GM23248 (cell line): ENCODE measurements around the gene DPEP2NB. TPM values are rescaled to one million over a fixed set of nuclear protein-coding genes. Genes with fewer than 3 reads are reported as not detected.
"Not testable (repeated sequence)": the region's sequence is repeated elsewhere in the genome, so short reads cannot be mapped to it uniquely, and the experiment has no call there.

ENCODE experiments used
- DNase-seq: peaks from one replicate; pipeline ENCODE4 v3.0.0-alpha.2; 2015
- H2AFZ ChIP-seq: fragments of 200-600 bp; sonication (generic); 2 replicates; pipeline ENCODE4 v1.6.1; 2016; ENCODE audit warnings: antibody characterized with exemption
- H3F3A ChIP-seq: fragments of 200-600 bp; sonication (generic); 2 replicates; pipeline ENCODE4 v1.6.1; 2016; ENCODE audit warnings: mild to moderate bottlenecking, antibody characterized with exemption, mixed run types; ENCODE audit not compliant: insufficient read depth
- H3K27ac ChIP-seq: fragments of 200-600 bp; sonication (generic); 2 replicates; pipeline ENCODE4 v1.5.1; 2016; ENCODE audit warnings: mild to moderate bottlenecking
- H3K27me3 ChIP-seq: fragments of 200-600 bp; sonication (generic); replicated peaks from 2 replicates; pipeline ENCODE4 v1.6.1; 2016; ENCODE audit warnings: mild to moderate bottlenecking; ENCODE audit not compliant: insufficient read depth
- H3K36me3 ChIP-seq: fragments of 200-600 bp; sonication (generic); 2 replicates; pipeline ENCODE4 v1.6.1; 2016; ENCODE audit warnings: low read depth, mild to moderate bottlenecking
- H3K4me1 ChIP-seq: fragments of 200-600 bp; sonication (generic); 2 replicates; pipeline ENCODE4 v1.6.1; 2016; ENCODE audit warnings: mild to moderate bottlenecking; ENCODE audit not compliant: insufficient read depth
- H3K4me2 ChIP-seq: fragments of 200-600 bp; sonication (generic); one replicate; pipeline ENCODE4 v1.6.1; 2016; ENCODE audit warnings: mild to moderate bottlenecking; ENCODE audit not compliant: unreplicated experiment
- H3K4me3 ChIP-seq: fragments of 200-600 bp; sonication (generic); 2 replicates; pipeline ENCODE4 v1.5.1; 2016; ENCODE audit warnings: mild to moderate bottlenecking
- H3K79me2 ChIP-seq: fragments of 200-600 bp; sonication (generic); 2 replicates; pipeline ENCODE4 v1.6.1; 2016; ENCODE audit warnings: mild to moderate bottlenecking; ENCODE audit not compliant: insufficient read depth
- H3K9ac ChIP-seq: fragments of 200-600 bp; sonication (generic); 2 replicates; pipeline ENCODE4 v1.6.1; 2016; ENCODE audit warnings: mild to moderate bottlenecking
- H3K9me2 ChIP-seq: fragments of 200-600 bp; sonication (generic); 2 replicates; pipeline ENCODE4 v1.6.1; 2016; ENCODE audit warnings: mixed run types, mild to moderate bottlenecking, moderate library complexity; ENCODE audit not compliant: insufficient read depth
- H3K9me3 ChIP-seq: fragments of 200-600 bp; sonication (generic); one replicate; pipeline ENCODE4 v1.6.1; 2017; ENCODE audit warnings: low read depth
- H4K20me1 ChIP-seq: fragments of 200-600 bp; sonication (generic); 2 replicates; pipeline ENCODE4 v1.6.0; 2016; ENCODE audit not compliant: insufficient read depth
- EZH2 ChIP-seq: fragments of 200-600 bp; sonication (generic); IDR thresholded peaks from 2 replicates; pipeline ENCODE4 v1.6.1; 2018; ENCODE audit warnings: antibody characterized with exemption, mild to moderate bottlenecking; ENCODE audit not compliant: insufficient read depth, poor library complexity, severe bottlenecking
- EZH2phosphoT487 ChIP-seq: fragments of 200-600 bp; sonication (generic); IDR thresholded peaks from 2 replicates; pipeline ENCODE4 v1.6.1; 2018; ENCODE audit warnings: antibody characterized with exemption, moderate library complexity, mild to moderate bottlenecking, low read depth; ENCODE audit not compliant: insufficient read depth
- WGBS, 2 experiments: methylation state at CpG; one replicate each; pipeline ENCODE4 v1.1.6; 2015 to 2017; ENCODE audit warnings: low lambda C conversion rate in 2 of 2, low coverage in 1 of 2; ENCODE audit errors: missing lambda C conversion rate in 2 of 2; 5-methylcytosine and 5-hydroxymethylcytosine counted together
- in situ Hi-C: fragments of 300-500 bp; cut with MboI; formaldehyde crosslinking; loops from 2 replicates; pipeline ENCODE4 v1.15.0; 2020
- polyA plus RNA-seq: library from polyadenylated mRNA; unstranded; fragments of >200 nt; fragmentation: Nextera tagmentation; extraction: Ambion mirVana; gene quantifications from 2 replicates; pipeline ENCODE4 v1.2.1, GENCODE V29; 2016
- total RNA-seq: library from RNA; depleted of rRNA; stranded (reverse); fragments of >200 nt; shearing (Covaris generic); gene quantifications from 2 replicates; pipeline ENCODE4 v1.2.3, GENCODE V29; 2014

The DPEP2NB gene
- total and polyA plus RNA-seq, 2 experiments from 2014 or later = not detected

DNA sequence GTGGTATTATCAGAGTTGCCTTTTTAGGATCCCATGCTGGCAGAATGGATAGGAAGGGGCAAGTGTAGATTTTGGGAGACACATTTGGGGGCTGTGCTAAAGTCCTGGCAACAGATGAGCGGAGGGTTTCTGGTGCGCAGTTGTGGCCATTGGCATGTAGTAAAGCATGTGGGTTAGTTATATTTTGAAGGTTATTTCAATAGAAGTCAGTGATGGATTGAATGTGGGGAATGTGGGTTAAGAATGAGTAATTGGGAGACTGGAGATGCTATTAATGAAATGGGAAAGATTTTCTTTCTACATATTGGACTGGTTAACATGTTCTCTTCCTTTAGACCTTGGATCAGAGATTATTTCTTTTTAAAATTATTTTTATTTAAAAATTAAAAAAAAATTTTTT is 17.4 kb upstream of the DPEP2NB start:
- Histone ChIP-seq H3K9me3 (no peaks in the 10 kb centered on the region), H3K4me2 (no peak overlapping the region), H3K9ac (no peak overlapping the region), H3K4me1 (peaks cover 11% of the 10 kb centered on the region; the same call in 1 of the 2 replicates), H3K9me2 (no peaks in the 10 kb centered on the region), H4K20me1 (no peaks in the 10 kb centered on the region), H3K27ac (no peak overlapping the region), H3K27me3 (no peaks in the 10 kb centered on the region), H3K4me3 (no peak overlapping the region), H3K36me3 (no peaks in the 10 kb centered on the region), H2AFZ (no peak overlapping the region), H3K79me2 (no peaks in the 10 kb centered on the region), H3F3A (peaks cover 4% of the 10 kb centered on the region; the same call in 1 of the 2 replicates)
- TF ChIP-seq EZH2 = no peak
- TF ChIP-seq EZH2phosphoT487 = no peak
- 97 to 100% methylated on average over 2 of the region's 2 CpGs for WGBS, 2 experiments
- no peak for DNase-seq
- in situ Hi-C loops = no loop called here

DNA sequence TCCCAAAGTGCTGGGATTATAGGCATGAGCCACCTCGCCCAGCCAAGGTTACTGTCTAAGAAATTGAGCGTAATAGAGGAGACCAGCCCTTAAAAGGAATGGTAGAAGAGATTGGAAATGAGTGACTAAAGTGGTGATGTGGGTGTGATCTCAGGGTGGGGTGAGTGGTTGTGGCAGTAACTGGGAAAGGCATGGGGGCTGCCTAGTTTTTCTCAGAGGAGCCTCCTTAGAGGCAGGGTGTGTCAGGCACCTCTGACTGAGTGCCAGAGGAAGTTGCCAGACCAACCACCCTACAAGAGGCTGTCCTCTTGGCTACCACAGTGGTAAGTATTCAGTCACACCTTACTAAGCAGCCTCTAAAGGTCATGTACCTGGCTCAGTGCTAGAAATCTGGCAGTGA is 16.2 kb upstream of the DPEP2NB start:
- Histone ChIP-seq H3K4me1 (peaks cover 11% of the 10 kb centered on the region; the same call in 1 of the 2 replicates), H4K20me1 (no peaks in the 10 kb centered on the region), H2AFZ (no peak overlapping the region), H3K36me3 (no peaks in the 10 kb centered on the region), H3K27ac (no peak overlapping the region), H3K4me2 (no peak overlapping the region), H3K27me3 (no peaks in the 10 kb centered on the region), H3K9me3 (no peaks in the 10 kb centered on the region), H3K9ac (no peak overlapping the region), H3F3A (peaks cover 4% of the 10 kb centered on the region; the same call in 1 of the 2 replicates), H3K9me2 (no peaks in the 10 kb centered on the region), H3K4me3 (no peak overlapping the region), H3K79me2 (no peaks in the 10 kb centered on the region)
- TF ChIP-seq EZH2 = no peak
- no peak for TF ChIP-seq EZH2phosphoT487
- in situ Hi-C loops = no loop called here
- 94 to 98% methylated on average over 2 of the region's 2 CpGs for WGBS, 2 experiments
- DNase-seq = peak; percentile 25

DNA sequence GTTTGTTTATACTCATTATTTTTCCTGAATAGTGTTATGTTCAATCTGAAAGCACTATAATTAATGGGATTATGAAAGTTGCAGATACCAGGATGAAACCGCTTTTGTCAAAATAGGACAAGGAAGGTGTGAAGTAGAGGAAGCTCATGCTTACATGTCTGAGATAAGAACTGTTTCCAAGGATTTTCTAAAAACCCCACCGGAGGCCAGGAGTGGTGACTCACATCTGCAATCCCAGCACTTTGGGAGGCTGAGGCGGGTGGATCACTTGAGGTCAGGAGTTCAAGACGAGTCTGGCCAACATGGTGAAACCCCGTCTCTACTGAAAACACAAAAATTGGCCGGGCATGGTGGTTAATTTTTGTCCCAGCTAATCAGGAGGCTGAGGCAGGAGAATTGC is 14.4 kb upstream of the DPEP2NB start:
- H3K9me2 ChIP-seq, H3K36me3 ChIP-seq, in situ Hi-C loops, H3K4me3 ChIP-seq, H3K27me3 ChIP-seq, H3K4me2 ChIP-seq, H3K9ac ChIP-seq, H3K9me3 ChIP-seq, H3F3A ChIP-seq, H3K27ac ChIP-seq, H3K79me2 ChIP-seq, H4K20me1 ChIP-seq, H2AFZ ChIP-seq: not testable (repeated sequence)
- H3K4me1 ChIP-seq = peaks cover 11% of the 10 kb centered on the region; the same call in 1 of the 2 replicates
- DNase-seq = peak; percentile 41
- WGBS, 2 experiments = 53 to 72% methylated on average over 6 of the region's 6 CpGs

DNA sequence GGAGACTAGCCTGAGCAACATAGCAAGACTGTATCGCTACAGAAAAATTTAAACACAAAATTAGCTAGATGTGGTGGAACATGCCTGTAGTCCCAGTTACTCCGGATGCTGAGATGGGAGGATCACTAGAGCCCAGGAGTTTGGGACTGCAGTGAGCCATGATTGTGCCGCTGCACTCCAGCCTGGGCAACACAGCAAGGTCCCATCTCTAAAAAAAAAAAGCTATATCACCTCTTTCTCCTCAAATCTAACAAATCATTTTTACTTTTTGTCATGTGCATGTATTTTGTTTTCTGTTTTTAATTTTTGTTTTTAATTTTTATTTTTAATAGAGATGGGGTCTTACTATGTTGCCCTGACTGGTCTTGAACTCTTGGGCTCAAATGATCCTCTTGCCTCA is 13.3 kb upstream of the DPEP2NB start:
- Histone ChIP-seq H3K27ac (no peak overlapping the region), H3K4me3 (no peak overlapping the region), H3K9me2 (no peaks in the 10 kb centered on the region), H4K20me1 (no peaks in the 10 kb centered on the region), H3K27me3 (no peaks in the 10 kb centered on the region), H3K9me3 (no peaks in the 10 kb centered on the region), H3K9ac (no peak overlapping the region), H3K4me2 (no peak overlapping the region), H3K79me2 (peaks cover 15% of the 10 kb centered on the region), H3F3A (peaks cover 4% of the 10 kb centered on the region; the same call in 1 of the 2 replicates), H3K36me3 (no peaks in the 10 kb centered on the region), H2AFZ (no peak overlapping the region), H3K4me1 (peaks cover 17% of the 10 kb centered on the region; the same call in 1 of the 2 replicates)
- 93 to 96% methylated on average over 3 of the region's 3 CpGs for WGBS, 2 experiments
- DNase-seq = no peak
- in situ Hi-C loops = no loop called here
- no peak for TF ChIP-seq EZH2phosphoT487
- no peak for TF ChIP-seq EZH2
